ENCODE results near the gene CLIP1. TPM values are rescaled to one million over a fixed set of nuclear protein-coding genes. Genes with fewer than 3 reads are reported as not detected.
"Not testable (repeated sequence)": the region's sequence is repeated elsewhere in the genome, so short reads cannot be mapped to it uniquely, and the experiment has no call there.

The CLIP1 gene
- total RNA-seq, 4 donors from 2014 or later = 118 to 164 (median 133) TPM

DNA sequence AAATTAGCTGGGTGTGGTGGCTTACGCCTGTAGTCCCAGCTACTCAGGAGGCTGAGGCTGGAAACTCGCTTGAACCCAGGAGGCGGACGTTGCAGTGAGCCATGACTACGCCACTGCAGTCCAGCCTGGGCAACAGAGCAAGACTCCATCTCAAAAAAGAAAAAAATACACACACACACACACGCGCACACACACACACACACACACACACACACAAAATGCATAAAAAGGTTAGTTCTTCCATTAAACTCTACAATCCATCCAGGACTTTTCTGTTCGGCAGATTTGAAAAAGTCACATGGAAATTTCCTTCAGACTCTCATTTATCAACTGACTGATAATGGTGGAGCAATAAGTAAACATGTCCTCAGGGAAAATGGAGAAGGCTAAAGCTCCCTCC is 147.0 kb downstream of the CLIP1 start:
- intact Hi-C loops (cut with DNase I; ENCODE audit: low total_unique reads) = no loop called here
- no peak overlapping the region for H3K4me3 ChIP-seq (ENCODE audit: low read depth, poor library complexity, severe bottlenecking)
- WGBS, 2 donors = 82 to 87% methylated on average over 8 of the region's 8 CpGs
- DNase-seq (ENCODE audit: low spot score in 2 of 2) = no peak
- TF ChIP-seq, protein P1, sequence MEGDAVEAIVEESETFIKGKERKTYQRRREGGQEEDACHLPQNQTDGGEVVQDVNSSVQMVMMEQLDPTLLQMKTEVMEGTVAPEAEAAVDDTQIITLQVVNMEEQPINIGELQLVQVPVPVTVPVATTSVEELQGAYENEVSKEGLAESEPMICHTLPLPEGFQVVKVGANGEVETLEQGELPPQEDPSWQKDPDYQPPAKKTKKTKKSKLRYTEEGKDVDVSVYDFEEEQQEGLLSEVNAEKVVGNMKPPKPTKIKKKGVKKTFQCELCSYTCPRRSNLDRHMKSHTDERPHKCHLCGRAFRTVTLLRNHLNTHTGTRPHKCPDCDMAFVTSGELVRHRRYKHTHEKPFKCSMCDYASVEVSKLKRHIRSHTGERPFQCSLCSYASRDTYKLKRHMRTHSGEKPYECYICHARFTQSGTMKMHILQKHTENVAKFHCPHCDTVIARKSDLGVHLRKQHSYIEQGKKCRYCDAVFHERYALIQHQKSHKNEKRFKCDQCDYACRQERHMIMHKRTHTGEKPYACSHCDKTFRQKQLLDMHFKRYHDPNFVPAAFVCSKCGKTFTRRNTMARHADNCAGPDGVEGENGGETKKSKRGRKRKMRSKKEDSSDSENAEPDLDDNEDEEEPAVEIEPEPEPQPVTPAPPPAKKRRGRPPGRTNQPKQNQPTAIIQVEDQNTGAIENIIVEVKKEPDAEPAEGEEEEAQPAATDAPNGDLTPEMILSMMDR (IDR thresholded peaks at IDR 0.05) = no peak
- no peak for TF ChIP-seq POLR2A (IDR thresholded peaks at IDR 0.05)

DNA sequence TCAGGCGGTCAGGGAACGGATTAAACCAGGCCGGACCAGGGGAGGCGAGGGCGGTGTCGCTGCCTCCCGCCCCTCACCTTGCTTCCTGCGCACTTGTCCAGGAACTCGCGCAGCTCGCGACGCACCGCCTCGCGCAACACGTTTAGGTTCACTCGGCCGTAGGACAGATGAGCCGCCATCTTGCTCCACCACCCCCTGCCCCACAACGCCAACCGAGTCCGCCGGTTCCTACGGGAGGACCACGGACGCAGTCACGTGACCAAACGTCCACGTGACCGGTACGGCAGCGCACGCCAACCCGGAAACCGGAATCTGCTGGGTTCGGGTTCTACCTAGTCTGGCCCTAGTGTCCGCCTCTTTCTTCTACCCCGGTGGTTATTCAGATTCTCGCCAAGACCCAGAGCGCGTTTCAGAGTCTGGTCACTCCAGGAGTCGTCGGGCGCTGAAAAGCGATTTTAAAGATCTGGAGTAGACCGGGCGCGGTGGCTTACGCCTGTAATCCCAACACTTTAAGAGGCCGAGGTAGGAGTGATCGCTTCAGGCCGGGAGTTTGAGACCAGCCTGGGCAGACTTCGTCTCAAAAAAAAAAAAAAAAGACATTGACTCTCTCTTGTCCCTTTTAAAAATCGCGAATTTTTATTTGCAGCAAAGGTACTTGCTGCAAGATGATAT is 156.1 kb downstream of the CLIP1 start, which contains the start of gene VPS33A:
VPS33A (minus strand) TSS at position 265 of the 672 bp plus-strand sequence; CDS start at position 179, 86 bp downstream.
- DNase-seq (ENCODE audit: low spot score in 2 of 2) = peak; percentile 97 to 99
- intact Hi-C loops (cut with DNase I; ENCODE audit: low total_unique reads) = no loop called here
- 1% methylated on average over 36 to 52 of the region's 56 CpGs for WGBS, 2 donors
- no peak for TF ChIP-seq POLR2A (IDR thresholded peaks at IDR 0.05)
- TF ChIP-seq, protein P1 (IDR thresholded peaks at IDR 0.05) = no peak
- peak within 1 kb of the TSS; percentile 91 for H3K4me3 ChIP-seq (ENCODE audit: low read depth, poor library complexity, severe bottlenecking)

DNA sequence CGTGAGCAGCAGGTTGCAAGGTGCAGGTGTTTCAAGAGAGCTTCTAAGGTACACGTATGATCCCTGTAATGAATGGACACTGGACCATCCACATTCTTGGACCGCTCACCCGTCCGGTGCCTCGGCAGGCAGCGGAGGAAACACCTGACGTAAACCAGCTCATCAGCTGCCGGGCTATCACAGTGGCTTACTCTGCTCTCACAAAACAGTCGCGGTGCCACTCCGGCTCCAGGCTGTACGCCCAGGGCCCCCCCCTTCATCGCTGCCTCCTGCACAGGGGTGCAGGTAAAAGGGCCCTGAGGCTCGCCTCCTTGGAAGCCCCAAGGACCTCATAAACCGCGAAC is 156.6 kb downstream of the CLIP1 start:
- TF ChIP-seq, protein P1 (IDR thresholded peaks at IDR 0.05) = no peak
- TF ChIP-seq POLR2A (IDR thresholded peaks at IDR 0.05) = no peak
- intact Hi-C loops (cut with DNase I; ENCODE audit: low total_unique reads) = no loop called here
- peak in 1 of 2 donors; percentile 35 for DNase-seq (ENCODE audit: low spot score in 2 of 2)
- H3K4me3 ChIP-seq (ENCODE audit: low read depth, poor library complexity, severe bottlenecking) = peak overlapping the region; percentile 91
- WGBS, 2 donors = 0 to 1% methylated on average over 9 to 17 of the region's 17 CpGs

DNA sequence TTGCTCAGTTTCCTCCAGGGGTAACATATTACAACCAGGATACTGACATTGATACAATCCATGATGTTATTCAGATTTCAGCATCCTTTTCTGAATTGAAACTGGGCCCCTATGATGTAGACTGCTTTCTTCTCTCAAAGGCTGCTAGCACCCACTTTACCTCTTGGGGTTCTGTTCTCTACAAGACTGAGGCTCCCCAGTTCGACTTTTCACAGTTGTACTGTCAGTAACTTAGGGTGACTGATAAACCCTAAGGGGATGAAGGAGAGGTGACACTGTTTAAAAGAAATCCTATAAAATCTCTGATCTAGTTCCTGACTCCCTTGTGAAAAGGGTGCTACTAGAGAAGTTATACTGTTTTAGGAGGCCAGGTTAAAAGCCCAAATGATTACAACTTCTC is 157.0 kb downstream of the CLIP1 start:
- TF ChIP-seq POLR2A (IDR thresholded peaks at IDR 0.05) = no peak
- TF ChIP-seq, protein P1 (IDR thresholded peaks at IDR 0.05) = no peak
- H3K4me3 ChIP-seq (ENCODE audit: low read depth, poor library complexity, severe bottlenecking) = no peak overlapping the region
- WGBS, 2 donors = 18 to 20% methylated on average over 1 of the region's 1 CpG
- intact Hi-C loops (cut with DNase I; ENCODE audit: low total_unique reads) = no loop called here
- DNase-seq (ENCODE audit: low spot score in 2 of 2) = no peak

DNA sequence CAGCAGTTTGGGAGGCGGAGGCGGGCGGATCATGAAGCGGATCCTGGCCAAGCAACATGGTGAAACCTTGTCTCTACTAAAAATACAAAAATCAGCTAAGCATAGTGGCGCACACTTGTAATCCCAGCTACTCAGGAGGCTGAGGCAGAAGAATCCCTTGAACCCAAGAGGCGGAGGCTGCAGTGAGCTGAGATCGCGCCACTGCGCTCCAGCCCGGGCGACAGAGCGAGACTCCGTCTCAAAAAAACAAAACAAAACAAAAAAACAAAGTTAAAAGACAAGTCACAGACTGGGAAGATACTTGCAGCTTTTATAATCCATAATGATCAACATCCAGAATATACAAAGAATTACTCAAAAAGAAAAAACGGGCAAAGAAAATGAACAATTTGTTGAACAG is 161.7 kb downstream of the CLIP1 start:
- H3K4me3 ChIP-seq (ENCODE audit: low read depth, poor library complexity, severe bottlenecking); intact Hi-C loops (cut with DNase I; ENCODE audit: low total_unique reads); DNase-seq (ENCODE audit: low spot score in 2 of 2): not testable (repeated sequence)
- 90 to 91% methylated on average over 14 of the region's 14 CpGs for WGBS, 2 donors

DNA sequence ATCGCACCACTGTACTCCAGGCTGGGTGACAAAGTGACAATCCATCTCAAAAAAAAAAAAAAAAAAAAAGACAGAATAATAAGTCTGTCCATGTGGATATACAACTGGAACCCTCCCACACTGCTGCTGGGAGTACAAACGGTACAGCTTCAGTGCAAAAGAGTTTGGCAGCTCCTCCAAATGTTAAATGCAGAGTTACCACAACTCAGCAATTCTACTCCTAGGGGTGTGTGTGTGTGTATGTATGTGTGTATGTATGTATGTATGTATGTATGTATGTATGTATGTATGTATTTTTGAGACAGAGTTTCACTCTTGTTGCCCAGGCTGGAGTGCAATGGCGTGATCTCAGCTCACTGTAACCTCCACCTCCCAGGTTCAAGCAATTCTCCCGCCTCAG is 163.5 kb downstream of the CLIP1 start:
- intact Hi-C loops (cut with DNase I; ENCODE audit: low total_unique reads); H3K4me3 ChIP-seq (ENCODE audit: low read depth, poor library complexity, severe bottlenecking); DNase-seq (ENCODE audit: low spot score in 2 of 2): not testable (repeated sequence)
- WGBS, 2 donors = 90 to 91% methylated on average over 4 of the region's 4 CpGs

DNA sequence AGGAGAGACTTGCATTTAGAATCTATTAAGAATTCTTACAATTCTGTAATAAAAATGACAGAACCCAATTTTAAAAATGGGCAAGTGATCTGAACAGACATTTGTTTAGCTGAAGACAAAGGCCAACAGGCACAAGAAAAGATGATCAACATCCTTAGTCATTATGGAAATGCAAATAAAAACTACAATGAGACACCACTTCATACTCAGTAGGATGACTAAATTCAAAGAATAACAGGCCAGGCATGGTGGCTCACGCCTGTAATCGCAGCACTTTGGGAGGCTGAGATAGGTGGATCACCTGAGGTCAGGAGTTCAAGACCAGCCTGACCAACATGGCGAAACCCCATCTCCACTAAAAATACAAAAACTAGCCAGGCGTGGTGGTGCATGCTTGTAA is 164.0 kb downstream of the CLIP1 start:
- intact Hi-C loops (cut with DNase I; ENCODE audit: low total_unique reads); DNase-seq (ENCODE audit: low spot score in 2 of 2); H3K4me3 ChIP-seq (ENCODE audit: low read depth, poor library complexity, severe bottlenecking): not testable (repeated sequence)
- 94 to 97% methylated on average over 4 of the region's 4 CpGs for WGBS, 2 donors
